ENCODE results near the gene RAP1GDS1. TPM values are rescaled to one million over a fixed set of nuclear protein-coding genes. Genes with fewer than 3 reads are reported as not detected.
A peak's percentile ranks its signal among the peaks of the same experiment; 100 is the strongest.

The RAP1GDS1 gene, protein sequence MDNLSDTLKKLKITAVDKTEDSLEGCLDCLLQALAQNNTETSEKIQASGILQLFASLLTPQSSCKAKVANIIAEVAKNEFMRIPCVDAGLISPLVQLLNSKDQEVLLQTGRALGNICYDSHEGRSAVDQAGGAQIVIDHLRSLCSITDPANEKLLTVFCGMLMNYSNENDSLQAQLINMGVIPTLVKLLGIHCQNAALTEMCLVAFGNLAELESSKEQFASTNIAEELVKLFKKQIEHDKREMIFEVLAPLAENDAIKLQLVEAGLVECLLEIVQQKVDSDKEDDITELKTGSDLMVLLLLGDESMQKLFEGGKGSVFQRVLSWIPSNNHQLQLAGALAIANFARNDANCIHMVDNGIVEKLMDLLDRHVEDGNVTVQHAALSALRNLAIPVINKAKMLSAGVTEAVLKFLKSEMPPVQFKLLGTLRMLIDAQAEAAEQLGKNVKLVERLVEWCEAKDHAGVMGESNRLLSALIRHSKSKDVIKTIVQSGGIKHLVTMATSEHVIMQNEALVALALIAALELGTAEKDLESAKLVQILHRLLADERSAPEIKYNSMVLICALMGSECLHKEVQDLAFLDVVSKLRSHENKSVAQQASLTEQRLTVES
- polyA plus RNA-seq (2011; rRNA removed) (57.1 and 74.6 TPM in 2 replicates), polyA minus RNA-seq (2011; rRNA and poly(A)+ RNA removed) (57.3 and 84.3 TPM in 2 replicates)

DNA sequence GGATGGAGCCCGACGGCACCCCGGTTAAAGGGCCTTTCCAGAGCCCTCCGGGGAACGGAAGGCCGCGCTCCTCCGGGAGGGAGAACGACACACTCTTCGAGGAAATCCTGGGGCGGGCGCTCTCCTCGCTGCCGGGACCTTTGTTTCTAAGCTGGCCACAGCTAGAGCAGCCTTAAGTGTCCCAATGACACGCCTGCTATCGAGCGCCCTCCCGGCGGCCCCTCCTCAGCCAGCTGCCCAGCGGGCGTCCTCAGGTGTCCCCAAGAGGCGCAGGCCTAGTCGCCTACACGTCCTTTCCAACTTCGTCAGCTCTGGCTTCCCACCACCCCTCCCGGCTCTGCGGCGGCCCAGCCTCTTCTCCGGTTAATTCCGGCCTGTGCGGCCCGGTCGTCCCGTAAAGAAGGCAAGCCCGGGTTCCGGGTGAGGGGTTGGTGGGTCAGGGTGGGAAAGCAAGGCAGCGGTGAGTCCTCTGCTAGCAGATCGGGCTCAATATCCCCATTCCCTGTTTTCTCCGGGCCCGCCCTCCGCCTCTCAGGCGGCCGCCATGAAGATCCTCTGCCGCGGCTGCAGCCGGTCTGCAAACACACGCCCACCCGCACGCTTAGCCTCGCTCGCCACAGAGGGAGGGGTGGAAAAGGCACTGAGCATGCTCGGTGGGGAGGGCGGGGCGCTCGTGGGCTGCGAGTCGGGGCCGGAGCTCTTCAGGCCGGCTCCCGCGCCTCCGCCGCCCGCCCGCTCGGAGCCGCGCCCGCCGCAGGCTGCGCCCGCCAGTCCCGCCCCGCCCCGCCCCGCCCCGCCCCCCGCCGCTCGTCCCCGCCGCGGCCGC, at the start of gene RAP1GDS1:
TSS of gene RAP1GDS1 (plus strand) at position 806 of the 826 bp plus-strand sequence. CDS start 182 bp downstream, outside the sequence.
- no peak for TF ChIP-seq CTCF (IDR thresholded peaks at IDR 0.05; ENCODE audit: low read depth, low read length)
- CTCF ChIA-PET = interaction anchor here (2.1 kb wide), 1 partner anchor 207 kb away, joined by 6 read pairs; no protein-coding TSS in a partner anchor
- Histone ChIP-seq H3K27ac (ENCODE audit: low read depth, low read length) (peak within 1 kb of the TSS; percentile 97), H3K4me3 (ENCODE audit: low read depth, low read length) (peak within 1 kb of the TSS; percentile 87), H3K27me3 (ENCODE audit: control insufficient read depth, insufficient read depth, low read length) (no peaks in the 10 kb centered on the region), H3K9me3 (ENCODE audit: control insufficient read depth, insufficient read depth, low read length) (no peaks in the 10 kb centered on the region; the same call in 1 of the 2 replicates)
- DNase-seq (ENCODE audit: low read depth, low spot score) = peak; percentile 93
- POLR2A ChIA-PET = interaction anchor here (0.5 to 2.1 kb wide), 22 partner anchors 8 to 1117 kb away, joined by 3 to 6 read pairs (median 4); partner anchors contain the start of genes EIF4E and METAP1

DNA sequence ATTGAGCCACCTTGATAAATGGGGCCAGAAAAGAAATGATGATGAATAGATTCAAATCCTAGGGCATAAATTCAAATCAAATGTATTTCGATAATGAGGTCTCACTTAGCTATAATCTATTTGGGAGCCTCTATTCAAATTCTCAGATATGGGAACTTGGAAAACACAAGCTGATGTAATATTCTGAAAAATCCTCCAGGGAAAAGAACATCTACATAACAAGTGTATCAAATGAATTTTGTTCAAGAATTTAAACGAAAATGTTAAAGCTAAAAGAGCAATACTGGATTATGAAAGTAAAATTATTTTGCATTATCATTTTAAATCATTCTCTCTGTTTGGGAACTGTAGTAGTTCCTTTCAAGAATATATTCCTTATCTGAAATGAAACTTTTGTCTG, 38.9 kb upstream of the RAP1GDS1 start:
- Histone ChIP-seq H3K9me3 (ENCODE audit: control insufficient read depth, insufficient read depth, low read length) (no peaks in the 10 kb centered on the region), H3K27me3 (ENCODE audit: control insufficient read depth, insufficient read depth, low read length) (no peaks in the 10 kb centered on the region), H3K4me3 (ENCODE audit: low read depth, low read length) (no peak overlapping the region), H3K27ac (ENCODE audit: low read depth, low read length) (no peak overlapping the region)
- CTCF ChIA-PET = no interaction called here
- DNase-seq (ENCODE audit: low read depth, low spot score) = no peak
- POLR2A ChIA-PET = no interaction called here
- no peak for TF ChIP-seq CTCF (IDR thresholded peaks at IDR 0.05; ENCODE audit: low read depth, low read length)

DNA sequence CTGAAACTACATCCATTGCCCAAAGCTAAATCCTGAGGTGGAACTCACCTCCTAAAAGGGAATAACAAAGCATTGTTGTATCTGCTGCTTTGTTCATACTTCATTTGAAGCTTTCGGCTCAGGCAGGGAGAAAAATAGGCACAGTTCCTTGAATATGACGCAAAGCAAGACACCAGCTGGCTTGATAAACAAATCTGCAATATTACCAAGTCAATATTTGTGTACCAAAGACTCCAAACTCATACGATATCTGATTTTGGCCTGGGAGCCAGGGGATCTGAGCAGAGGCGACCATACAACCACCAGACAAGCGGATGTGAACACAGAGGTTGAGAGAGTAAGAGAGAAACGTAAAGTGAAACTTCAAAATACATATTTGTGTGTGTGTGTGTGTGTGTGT, 34.8 kb upstream of the RAP1GDS1 start:
- Histone ChIP-seq H3K27ac (ENCODE audit: low read depth, low read length) (no peak overlapping the region), H3K4me3 (ENCODE audit: low read depth, low read length) (no peak overlapping the region), H3K9me3 (ENCODE audit: control insufficient read depth, insufficient read depth, low read length) (no peaks in the 10 kb centered on the region), H3K27me3 (ENCODE audit: control insufficient read depth, insufficient read depth, low read length) (no peaks in the 10 kb centered on the region)
- CTCF ChIA-PET = no interaction called here
- POLR2A ChIA-PET = no interaction called here
- TF ChIP-seq CTCF (IDR thresholded peaks at IDR 0.05; ENCODE audit: low read depth, low read length) = no peak
- DNase-seq (ENCODE audit: low read depth, low spot score) = no peak

- Histone ChIP-seq H3K4me3 (ENCODE audit: low read depth, low read length) (no peak overlapping the region), H3K9me3 (ENCODE audit: control insufficient read depth, insufficient read depth, low read length) (no peaks in the 10 kb centered on the region), H3K27me3 (ENCODE audit: control insufficient read depth, insufficient read depth, low read length) (no peaks in the 10 kb centered on the region), H3K27ac (ENCODE audit: low read depth, low read length) (no peak overlapping the region)
- CTCF ChIA-PET = no interaction called here
- POLR2A ChIA-PET = no interaction called here
- TF ChIP-seq CTCF (IDR thresholded peaks at IDR 0.05; ENCODE audit: low read depth, low read length) = no peak
- no peak for DNase-seq (ENCODE audit: low read depth, low spot score)
Observed at GRCh38 chr4:98230961-98231360, 30.2 kb upstream of the RAP1GDS1 start.

Data from AG04450 (cell line).